ENCODE measurements around the gene ZNF398. TPM values are rescaled to one million over a fixed set of nuclear protein-coding genes. Genes with fewer than 3 reads are reported as not detected.
"Not testable (repeated sequence)": the region's sequence is repeated elsewhere in the genome, so short reads cannot be mapped to it uniquely, and the experiment has no call there.

ZNF398 gene
- total RNA-seq, 1 donor from 2014 or later, result 5.0 TPM

DNA sequence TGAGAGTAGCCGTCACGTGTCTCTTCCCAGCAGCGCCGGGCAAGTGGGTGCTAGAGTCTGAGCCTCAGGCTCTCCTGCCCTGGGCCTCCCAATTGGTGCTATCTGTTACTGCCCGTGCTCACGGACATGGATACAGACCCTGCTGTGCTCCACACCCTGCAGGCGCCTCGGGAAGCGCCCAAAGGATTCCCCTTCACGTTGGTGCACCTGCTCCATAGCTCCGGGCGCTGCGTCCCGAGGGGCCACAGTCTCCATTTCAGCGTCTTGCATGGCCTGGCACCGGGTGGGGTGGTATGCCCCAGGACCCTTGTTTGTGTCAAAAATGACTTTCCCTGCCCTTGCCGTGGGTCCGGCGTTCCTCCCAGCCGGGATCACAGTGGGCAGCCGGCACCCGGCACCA is 78.4 kb downstream of the ZNF398 start:
- DNase-seq (ENCODE audit: low read depth in 2 of 2), result no peak

DNA sequence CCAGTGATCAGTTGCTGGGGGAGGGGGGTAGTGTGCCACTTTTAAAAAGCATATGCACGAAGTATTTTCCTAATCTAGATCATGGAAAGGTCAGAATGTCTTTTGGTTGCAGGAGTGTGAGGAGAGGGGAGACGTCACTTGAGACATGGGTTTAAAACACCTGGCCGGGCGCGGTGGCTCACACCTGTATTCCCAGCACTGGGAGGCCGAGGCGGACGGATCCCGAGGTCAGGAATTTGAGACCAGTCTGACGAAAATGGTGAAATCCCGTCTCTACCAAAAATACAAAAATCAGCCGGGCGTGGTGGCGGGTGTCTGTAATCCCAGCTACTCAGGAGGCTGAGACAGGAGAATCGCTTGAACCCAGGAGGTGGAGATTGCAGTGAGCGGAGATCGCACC is 79.1 kb downstream of the ZNF398 start:
- DNase-seq (ENCODE audit: low read depth in 2 of 2), result not testable (repeated sequence)

DNA sequence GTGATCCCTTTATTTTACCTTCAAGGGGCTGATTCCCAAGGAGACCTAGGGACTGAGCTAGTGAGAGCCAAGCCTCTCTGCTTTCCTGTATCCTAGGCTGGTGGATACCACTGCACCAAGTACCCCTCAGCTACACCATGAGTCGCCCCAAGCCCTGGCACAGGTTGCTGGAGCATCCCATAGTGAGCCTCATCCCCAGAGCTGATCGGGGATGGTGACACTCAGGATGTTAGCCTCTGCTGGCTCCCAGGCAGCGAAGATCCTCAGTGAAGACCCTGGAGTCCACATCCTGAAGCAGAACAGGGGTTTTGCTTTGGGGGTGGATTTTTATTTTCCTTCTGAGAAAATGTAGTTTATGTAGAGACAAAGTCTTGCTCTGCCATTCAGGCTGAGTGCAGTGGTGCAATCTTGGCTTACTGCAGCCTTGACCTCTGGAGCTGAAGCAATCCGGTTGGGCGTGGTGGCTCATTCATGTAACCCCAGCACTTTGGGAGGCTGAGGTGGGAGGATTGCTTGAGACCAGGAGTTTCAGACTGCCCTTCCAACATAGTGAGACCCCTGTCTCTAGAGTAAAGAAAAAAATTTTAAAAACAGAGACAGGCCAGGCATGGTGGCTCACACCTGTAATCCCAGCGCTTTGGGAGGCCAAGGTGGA is 79.7 kb downstream of the ZNF398 start:
- DNase-seq (ENCODE audit: low read depth in 2 of 2), result no peak

DNA sequence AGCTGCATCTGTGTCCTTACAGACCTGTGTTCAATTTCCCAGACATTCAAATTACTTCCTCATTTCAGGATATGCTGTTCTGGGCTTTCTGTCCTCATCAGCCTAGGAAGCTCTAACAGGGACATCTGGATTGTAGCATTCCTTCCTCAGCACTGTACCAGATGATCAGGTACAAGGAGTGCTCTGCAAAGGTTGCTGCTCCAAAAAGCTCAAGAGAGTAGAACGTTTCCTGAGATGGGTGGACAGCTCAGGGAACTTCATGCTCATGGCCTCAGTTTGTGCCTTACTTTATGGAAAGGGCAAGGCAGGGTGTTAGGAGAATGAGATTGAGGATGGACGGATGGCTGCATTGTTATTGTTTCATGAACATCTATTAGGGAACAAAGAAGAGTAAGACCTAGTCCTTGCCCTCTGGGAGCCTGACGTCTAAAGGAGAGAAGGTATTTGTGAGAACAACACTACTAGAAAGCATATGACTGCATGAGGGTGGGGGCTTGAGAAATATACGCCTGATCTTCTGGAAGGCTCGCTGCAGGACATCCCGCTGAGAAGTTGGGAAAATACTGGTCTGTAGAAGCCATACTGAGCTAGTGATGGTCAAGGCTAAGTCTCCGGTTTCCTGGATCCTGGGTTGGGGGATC is 81.7 kb downstream of the ZNF398 start:
- no peak for DNase-seq (ENCODE audit: low read depth in 2 of 2)

DNA sequence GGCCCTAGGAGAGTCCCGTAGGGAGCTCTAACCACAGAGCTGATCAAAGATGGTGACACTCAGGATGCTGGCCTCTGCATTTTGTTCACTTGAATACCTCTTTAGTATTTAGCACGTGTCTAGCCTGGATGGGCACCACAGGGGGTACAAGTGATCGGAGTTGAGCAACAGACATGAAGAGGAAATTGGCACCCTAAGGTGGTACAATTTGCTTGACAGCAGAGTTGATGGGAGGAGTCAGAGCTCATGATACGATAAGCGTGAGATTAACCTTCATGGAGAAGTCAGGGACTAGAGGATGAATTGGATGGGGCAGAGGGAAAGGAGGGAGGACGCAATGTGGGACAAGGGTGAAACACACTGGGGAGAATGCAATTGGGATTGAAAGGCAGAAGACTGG is 82.3 kb downstream of the ZNF398 start:
- DNase-seq (ENCODE audit: low read depth in 2 of 2), result no peak

DNA sequence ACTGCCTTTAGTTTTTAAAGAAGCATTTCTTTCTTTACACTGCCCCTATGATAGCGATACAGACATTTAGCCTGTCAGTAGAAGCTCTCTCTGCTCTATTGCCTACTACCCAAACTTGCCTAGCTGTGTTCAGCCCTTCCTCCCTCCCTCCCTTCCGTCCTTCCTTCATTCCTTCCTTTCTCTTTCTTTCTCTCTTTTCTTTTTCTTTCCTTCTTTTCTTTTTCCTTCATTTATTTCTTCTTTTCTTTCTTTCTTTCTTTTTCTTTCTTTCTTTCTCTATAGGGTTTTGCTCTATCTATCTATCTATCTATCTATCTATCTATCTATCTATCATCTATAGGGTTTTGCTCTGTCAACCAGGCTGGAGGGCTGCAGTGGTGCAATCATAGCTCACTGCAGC is 85.1 kb downstream of the ZNF398 start:
- DNase-seq (ENCODE audit: low read depth in 2 of 2), result no peak

Other genes with a start within 250 kb of the ZNF398 start
- 239 and 243 TPM in 2 replicates for gene PDIA4, start 118.9 kb upstream of the ZNF398 start, total RNA-seq
- gene ZNF786, start 56.7 kb upstream of the ZNF398 start, total RNA-seq, result 4.9 and 7.3 TPM in 2 replicates
- 1.5 and 2.5 TPM in 2 replicates for gene ZNF425, start 21.1 kb upstream of the ZNF398 start, total RNA-seq
- gene ZNF282, start 48.1 kb downstream of the ZNF398 start, total RNA-seq, result 22.9 and 27.1 TPM in 2 replicates
- 2.8 and 4.2 TPM in 2 replicates for gene ZNF212, start 92.2 kb downstream of the ZNF398 start, total RNA-seq
- 3.1 and 4.2 TPM in 2 replicates for gene ZNF783, start 114.7 kb downstream of the ZNF398 start, total RNA-seq